ENCODE measurements around the gene SLC2A3.
"Not testable (repeated sequence)": the region's sequence is repeated elsewhere in the genome, so short reads cannot be mapped to it uniquely, and the experiment has no call there.

The SLC2A3 gene

DNA sequence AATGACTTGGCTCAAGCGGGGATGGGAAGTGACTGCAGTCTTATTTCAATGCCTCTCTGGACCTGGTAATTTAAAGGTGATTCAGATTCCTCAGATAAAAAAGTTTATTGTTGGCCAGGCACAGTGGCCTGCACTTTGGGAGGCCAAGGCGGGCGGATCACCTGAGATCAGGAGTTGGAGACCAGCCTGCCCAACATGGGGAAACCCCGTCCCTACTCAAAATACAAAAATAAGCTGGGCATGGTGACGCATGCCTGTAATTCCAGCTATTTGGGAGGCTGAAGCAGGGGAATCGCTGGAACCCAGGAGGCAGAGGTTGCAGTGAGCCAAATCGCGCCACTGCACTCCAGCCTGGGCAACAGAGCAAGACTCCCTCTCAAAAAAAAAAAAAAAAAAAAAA is 8.8 kb upstream of the SLC2A3 start:
- H3K4me2 ChIP-seq (ENCODE audit: insufficient read depth, low read length, poor library complexity, severe bottlenecking); H3K4me1 ChIP-seq (ENCODE audit: control insufficient read depth in 2 of 2, insufficient read depth in 1 of 2, low read depth in 1 of 2, low read length in 2 of 2); H3K36me3 ChIP-seq (replicated peaks in 1 of 2; ENCODE audit: control insufficient read depth in 2 of 2, insufficient read depth in 2 of 2, low read length in 2 of 2); H2AFZ ChIP-seq (ENCODE audit: low read length); H2BK12ac ChIP-seq (ENCODE audit: low read length); H3K79me1 ChIP-seq (ENCODE audit: low read depth, low read length); H2AK5ac ChIP-seq (ENCODE audit: low read depth, low read length); H4K91ac ChIP-seq (ENCODE audit: low read depth, low read length, poor library complexity); H3K27me3 ChIP-seq (ENCODE audit: control insufficient read depth in 3 of 3, insufficient read depth in 3 of 3, low read depth in 1 of 3, low read length in 3 of 3); H3K23ac ChIP-seq (ENCODE audit: low read depth, low read length, poor library complexity); H2BK5ac ChIP-seq (ENCODE audit: low read length); H3K4ac ChIP-seq (ENCODE audit: low read length); H3K4me3 ChIP-seq (ENCODE audit: low read length in 2 of 2); H3K14ac ChIP-seq (ENCODE audit: low read length); H3K9ac ChIP-seq (ENCODE audit: low read depth, low read length, poor library complexity); H4K8ac ChIP-seq (ENCODE audit: low read depth, low read length); H2BK120ac ChIP-seq (ENCODE audit: low read depth, low read length); DNase-seq (ENCODE audit: low spot score); H3K9me3 ChIP-seq (replicated peaks in 1 of 2; ENCODE audit: control insufficient read depth in 2 of 2, insufficient read depth in 1 of 2, low read depth in 1 of 2, low read length in 2 of 2); H3K18ac ChIP-seq (ENCODE audit: low read length); H2BK15ac ChIP-seq (ENCODE audit: low read length); H3K27ac ChIP-seq (replicated peaks; ENCODE audit: low read length): not testable (repeated sequence)
- WGBS, 2 donors (ENCODE audit: extremely low coverage in 2 of 2, insufficient read length in 2 of 2, insufficient replicate concordance in 1 of 2), result no CpG with 5 or more reads among the region's 8 CpGs

DNA sequence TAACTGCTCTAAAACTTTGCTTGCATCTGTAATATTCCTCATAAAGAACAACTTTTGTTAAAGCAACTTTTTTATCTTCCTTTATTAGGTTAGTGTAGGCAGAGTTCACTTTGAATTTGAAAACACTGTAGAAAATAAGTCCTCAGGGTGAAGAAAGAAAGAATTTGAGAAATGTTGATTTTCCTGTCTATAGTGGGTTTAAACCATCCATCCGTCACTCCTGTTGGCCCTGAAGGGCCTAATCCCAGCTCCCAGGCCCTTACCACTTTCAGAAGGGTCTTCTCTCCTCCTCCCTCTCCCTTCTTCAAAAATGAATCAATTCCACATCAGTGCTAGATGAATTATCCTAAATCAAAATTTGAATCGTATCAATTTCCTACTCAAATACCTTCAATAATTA is 4.9 kb upstream of the SLC2A3 start:
- H4K91ac ChIP-seq (ENCODE audit: low read depth, low read length, poor library complexity), result no peak overlapping the region
- H2BK15ac ChIP-seq (ENCODE audit: low read length), result no peak overlapping the region
- H3K4me1 ChIP-seq (ENCODE audit: control insufficient read depth in 2 of 2, insufficient read depth in 1 of 2, low read depth in 1 of 2, low read length in 2 of 2), result peaks cover 2 to 5% of the 10 kb centered on the region in 2 donors
- H2AFZ ChIP-seq (ENCODE audit: low read length), result no peak overlapping the region
- no peak overlapping the region for H3K18ac ChIP-seq (ENCODE audit: low read length)
- no peak overlapping the region for H3K27ac ChIP-seq (replicated peaks; ENCODE audit: low read length)
- WGBS, 2 donors (ENCODE audit: extremely low coverage in 2 of 2, insufficient read length in 2 of 2, insufficient replicate concordance in 1 of 2), result 100% methylated on average over 1 of the region's 2 CpGs; no CpG with 5 or more reads in 1 of the 2 donors
- DNase-seq (ENCODE audit: low spot score), result no peak
- no peaks in the 10 kb centered on the region for H3K27me3 ChIP-seq (ENCODE audit: control insufficient read depth in 3 of 3, insufficient read depth in 3 of 3, low read depth in 1 of 3, low read length in 3 of 3)
- no peak overlapping the region for H2AK5ac ChIP-seq (ENCODE audit: low read depth, low read length)
- no peak overlapping the region for H3K9ac ChIP-seq (ENCODE audit: low read depth, low read length, poor library complexity)
- H4K8ac ChIP-seq (ENCODE audit: low read depth, low read length), result no peak overlapping the region
- no peak overlapping the region for H3K4ac ChIP-seq (ENCODE audit: low read length)
- H3K79me1 ChIP-seq (ENCODE audit: low read depth, low read length), result no peaks in the 10 kb centered on the region
- no peak overlapping the region for H3K4me3 ChIP-seq (ENCODE audit: low read length in 2 of 2)
- H3K9me3 ChIP-seq (replicated peaks in 1 of 2; ENCODE audit: control insufficient read depth in 2 of 2, insufficient read depth in 1 of 2, low read depth in 1 of 2, low read length in 2 of 2), result no peaks in the 10 kb centered on the region
- H3K4me2 ChIP-seq (ENCODE audit: insufficient read depth, low read length, poor library complexity, severe bottlenecking), result no peak overlapping the region
- H2BK5ac ChIP-seq (ENCODE audit: low read length), result no peak overlapping the region
- H3K14ac ChIP-seq (ENCODE audit: low read length), result no peak overlapping the region
- no peak overlapping the region for H2BK120ac ChIP-seq (ENCODE audit: low read depth, low read length)
- H3K36me3 ChIP-seq (replicated peaks in 1 of 2; ENCODE audit: control insufficient read depth in 2 of 2, insufficient read depth in 2 of 2, low read length in 2 of 2), result no peaks in the 10 kb centered on the region
- no peak overlapping the region for H3K23ac ChIP-seq (ENCODE audit: low read depth, low read length, poor library complexity)
- H2BK12ac ChIP-seq (ENCODE audit: low read length), result no peak overlapping the region

DNA sequence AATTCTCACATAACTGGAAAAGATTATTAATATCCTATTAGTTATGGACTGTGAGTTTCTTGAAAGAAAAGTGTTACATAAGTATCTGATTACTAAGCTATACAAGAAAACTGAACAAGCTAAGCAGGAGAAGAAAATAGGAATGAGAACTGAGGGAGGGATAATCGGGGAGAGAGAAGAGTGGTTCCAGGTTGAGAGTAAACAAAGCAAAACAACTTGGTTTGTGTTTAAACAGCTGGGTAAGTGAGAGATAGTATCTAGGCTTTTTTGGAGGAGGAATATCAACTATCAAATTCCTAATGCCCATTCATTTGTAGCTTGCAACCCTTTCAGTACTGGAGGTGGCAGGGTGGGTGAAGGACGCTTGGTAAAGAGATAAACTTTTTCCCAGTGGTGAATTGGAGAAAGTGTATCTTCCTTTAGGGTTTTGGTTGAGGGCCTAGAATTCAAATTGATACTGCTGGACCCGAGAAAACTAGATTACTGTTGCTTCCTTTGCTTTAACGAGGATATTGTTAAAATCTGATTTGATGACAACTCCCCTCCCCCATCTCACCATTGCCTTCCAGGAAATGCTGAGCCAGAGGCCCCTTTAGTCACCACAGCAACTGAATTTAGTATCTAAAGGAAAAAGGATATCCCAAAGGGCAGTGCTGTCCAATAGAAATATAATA is 2.0 kb upstream of the SLC2A3 start:
- H3K4ac ChIP-seq (ENCODE audit: low read length), result no peak overlapping the region
- no peaks in the 10 kb centered on the region for H3K9me3 ChIP-seq (replicated peaks in 1 of 2; ENCODE audit: control insufficient read depth in 2 of 2, insufficient read depth in 1 of 2, low read depth in 1 of 2, low read length in 2 of 2)
- H3K14ac ChIP-seq (ENCODE audit: low read length), result no peak overlapping the region
- H2BK15ac ChIP-seq (ENCODE audit: low read length), result no peak overlapping the region
- peak overlapping the region in 1 of 2 donors; percentile 0 for H3K4me3 ChIP-seq (ENCODE audit: low read length in 2 of 2)
- peaks cover 0 to 17% of the 10 kb centered on the region in 2 donors for H3K36me3 ChIP-seq (replicated peaks in 1 of 2; ENCODE audit: control insufficient read depth in 2 of 2, insufficient read depth in 2 of 2, low read length in 2 of 2)
- peak overlapping the region; percentile 33 for H3K4me2 ChIP-seq (ENCODE audit: insufficient read depth, low read length, poor library complexity, severe bottlenecking)
- peaks cover 2 to 8% of the 10 kb centered on the region in 2 donors for H3K4me1 ChIP-seq (ENCODE audit: control insufficient read depth in 2 of 2, insufficient read depth in 1 of 2, low read depth in 1 of 2, low read length in 2 of 2)
- H2AFZ ChIP-seq (ENCODE audit: low read length), result peak overlapping the region; percentile 71
- H3K23ac ChIP-seq (ENCODE audit: low read depth, low read length, poor library complexity), result no peak overlapping the region
- H3K18ac ChIP-seq (ENCODE audit: low read length), result no peak overlapping the region
- H4K8ac ChIP-seq (ENCODE audit: low read depth, low read length), result no peak overlapping the region
- WGBS, 2 donors (ENCODE audit: extremely low coverage in 2 of 2, insufficient read length in 2 of 2, insufficient replicate concordance in 1 of 2), result no CpG with 5 or more reads among the region's 4 CpGs
- H3K27ac ChIP-seq (replicated peaks; ENCODE audit: low read length), result peak overlapping the region; percentile 14
- H2BK12ac ChIP-seq (ENCODE audit: low read length), result no peak overlapping the region
- no peak for DNase-seq (ENCODE audit: low spot score)
- no peak overlapping the region for H3K9ac ChIP-seq (ENCODE audit: low read depth, low read length, poor library complexity)
- H3K79me1 ChIP-seq (ENCODE audit: low read depth, low read length), result no peaks in the 10 kb centered on the region
- no peak overlapping the region for H2BK5ac ChIP-seq (ENCODE audit: low read length)
- no peak overlapping the region for H2AK5ac ChIP-seq (ENCODE audit: low read depth, low read length)
- H4K91ac ChIP-seq (ENCODE audit: low read depth, low read length, poor library complexity), result no peak overlapping the region
- no peaks in the 10 kb centered on the region for H3K27me3 ChIP-seq (ENCODE audit: control insufficient read depth in 3 of 3, insufficient read depth in 3 of 3, low read depth in 1 of 3, low read length in 3 of 3)
- no peak overlapping the region for H2BK120ac ChIP-seq (ENCODE audit: low read depth, low read length)

DNA sequence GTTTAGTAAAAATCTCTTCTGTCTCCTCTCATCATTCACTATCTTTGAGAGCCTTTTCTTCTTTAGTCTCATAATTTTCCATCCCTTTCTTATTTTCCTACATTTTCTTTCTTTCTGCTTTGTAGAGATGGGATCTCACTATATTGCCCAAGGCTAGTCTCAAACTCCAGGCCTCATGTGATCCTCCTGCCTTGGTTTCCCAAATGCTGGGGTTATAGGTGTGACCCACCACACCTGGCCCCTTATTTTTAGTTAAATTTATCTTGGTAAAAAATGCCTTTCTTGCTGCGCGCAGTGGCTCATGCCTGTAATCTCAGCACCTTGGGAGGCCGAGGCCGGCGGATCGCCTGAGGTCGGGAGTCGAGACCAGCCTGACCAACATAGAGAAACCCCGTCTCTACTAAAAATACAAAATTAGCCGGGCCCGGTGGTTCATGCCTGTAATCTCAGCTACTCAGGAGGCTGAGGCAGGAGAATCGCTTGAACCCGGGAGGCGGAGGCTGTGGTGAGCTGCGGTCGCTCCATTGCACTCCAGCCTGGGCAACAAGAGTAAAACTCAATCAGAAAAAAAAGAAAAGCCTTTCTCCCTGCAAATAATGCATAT is 996 bp downstream of the SLC2A3 start:
- no peak for DNase-seq (ENCODE audit: low spot score)
- H2BK5ac ChIP-seq (ENCODE audit: low read length), result no peak overlapping the region
- no peak overlapping the region for H2BK15ac ChIP-seq (ENCODE audit: low read length)
- no peak overlapping the region for H3K23ac ChIP-seq (ENCODE audit: low read depth, low read length, poor library complexity)
- WGBS, 2 donors (ENCODE audit: extremely low coverage in 2 of 2, insufficient read length in 2 of 2, insufficient replicate concordance in 1 of 2), result no CpG with 5 or more reads among the region's 16 CpGs
- no peak overlapping the region for H4K91ac ChIP-seq (ENCODE audit: low read depth, low read length, poor library complexity)
- no peak overlapping the region for H2AFZ ChIP-seq (ENCODE audit: low read length)
- peaks cover 2 to 12% of the 10 kb centered on the region in 2 donors for H3K4me1 ChIP-seq (ENCODE audit: control insufficient read depth in 2 of 2, insufficient read depth in 1 of 2, low read depth in 1 of 2, low read length in 2 of 2)
- no peak overlapping the region for H4K8ac ChIP-seq (ENCODE audit: low read depth, low read length)
- no peak overlapping the region for H2AK5ac ChIP-seq (ENCODE audit: low read depth, low read length)
- no peaks in the 10 kb centered on the region for H3K27me3 ChIP-seq (ENCODE audit: control insufficient read depth in 3 of 3, insufficient read depth in 3 of 3, low read depth in 1 of 3, low read length in 3 of 3)
- no peak overlapping the region for H3K27ac ChIP-seq (replicated peaks; ENCODE audit: low read length)
- no peak overlapping the region for H3K4ac ChIP-seq (ENCODE audit: low read length)
- H3K4me3 ChIP-seq (ENCODE audit: low read length in 2 of 2), result peak overlapping the region; percentile 69 to 83
- peak overlapping the region; percentile 78 for H3K4me2 ChIP-seq (ENCODE audit: insufficient read depth, low read length, poor library complexity, severe bottlenecking)
- peaks cover 3% of the 10 kb centered on the region for H3K79me1 ChIP-seq (ENCODE audit: low read depth, low read length)
- no peak overlapping the region for H2BK120ac ChIP-seq (ENCODE audit: low read depth, low read length)
- peaks cover 15 to 47% of the 10 kb centered on the region in 2 donors for H3K36me3 ChIP-seq (replicated peaks in 1 of 2; ENCODE audit: control insufficient read depth in 2 of 2, insufficient read depth in 2 of 2, low read length in 2 of 2)
- no peak overlapping the region for H3K14ac ChIP-seq (ENCODE audit: low read length)
- H3K9me3 ChIP-seq (replicated peaks in 1 of 2; ENCODE audit: control insufficient read depth in 2 of 2, insufficient read depth in 1 of 2, low read depth in 1 of 2, low read length in 2 of 2), result no peaks in the 10 kb centered on the region
- no peak overlapping the region for H3K9ac ChIP-seq (ENCODE audit: low read depth, low read length, poor library complexity)
- H3K18ac ChIP-seq (ENCODE audit: low read length), result no peak overlapping the region
- H2BK12ac ChIP-seq (ENCODE audit: low read length), result no peak overlapping the region
